ENCODE data around the gene CASD1. TPM values are rescaled to one million over a fixed set of nuclear protein-coding genes. Genes with fewer than 3 reads are reported as not detected.

CASD1 gene
- total and polyA plus RNA-seq, 7 donors: 9.2 to 20.1 (median 12.0) TPM

DNA sequence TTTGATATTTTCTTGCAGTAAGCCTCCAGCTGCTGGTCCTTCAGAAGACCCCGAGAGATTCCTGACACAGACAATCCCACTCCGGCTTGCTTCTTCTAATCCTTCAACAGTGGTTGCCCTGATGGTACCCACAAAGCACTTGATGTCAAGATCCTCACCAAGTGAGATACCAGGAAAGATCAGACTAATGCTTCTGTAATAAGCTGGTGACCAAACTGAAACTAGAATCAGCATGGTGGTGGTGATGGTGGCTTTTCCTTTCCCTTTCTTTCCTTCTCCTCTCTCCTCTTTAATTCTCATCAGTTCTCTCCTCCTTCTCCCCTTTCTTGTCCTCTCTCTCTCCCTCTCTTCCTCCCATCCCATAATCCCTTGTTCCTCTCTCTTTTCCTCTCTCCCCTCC lies 25.8 kb upstream of the CASD1 start:
- no peak for DNase-seq
- 84 to 93% (median 89%) methylated on average over 2 of the region's 2 CpGs for WGBS, 3 donors
- no peak overlapping the region for H3K4me3 ChIP-seq
- H3K36me3 ChIP-seq (ENCODE audit: insufficient read depth in 1 of 2, low read depth in 1 of 2): no peaks in the 10 kb centered on the region
- H3K4me1 ChIP-seq: no peaks in the 10 kb centered on the region
- intact Hi-C loops (cut with DNase I): no loop called here
- no peak for ATAC-seq
- no peak overlapping the region for H3K27ac ChIP-seq
- TF ChIP-seq, protein P1, sequence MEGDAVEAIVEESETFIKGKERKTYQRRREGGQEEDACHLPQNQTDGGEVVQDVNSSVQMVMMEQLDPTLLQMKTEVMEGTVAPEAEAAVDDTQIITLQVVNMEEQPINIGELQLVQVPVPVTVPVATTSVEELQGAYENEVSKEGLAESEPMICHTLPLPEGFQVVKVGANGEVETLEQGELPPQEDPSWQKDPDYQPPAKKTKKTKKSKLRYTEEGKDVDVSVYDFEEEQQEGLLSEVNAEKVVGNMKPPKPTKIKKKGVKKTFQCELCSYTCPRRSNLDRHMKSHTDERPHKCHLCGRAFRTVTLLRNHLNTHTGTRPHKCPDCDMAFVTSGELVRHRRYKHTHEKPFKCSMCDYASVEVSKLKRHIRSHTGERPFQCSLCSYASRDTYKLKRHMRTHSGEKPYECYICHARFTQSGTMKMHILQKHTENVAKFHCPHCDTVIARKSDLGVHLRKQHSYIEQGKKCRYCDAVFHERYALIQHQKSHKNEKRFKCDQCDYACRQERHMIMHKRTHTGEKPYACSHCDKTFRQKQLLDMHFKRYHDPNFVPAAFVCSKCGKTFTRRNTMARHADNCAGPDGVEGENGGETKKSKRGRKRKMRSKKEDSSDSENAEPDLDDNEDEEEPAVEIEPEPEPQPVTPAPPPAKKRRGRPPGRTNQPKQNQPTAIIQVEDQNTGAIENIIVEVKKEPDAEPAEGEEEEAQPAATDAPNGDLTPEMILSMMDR (IDR thresholded peaks at IDR 0.05): no peak
- H3K27me3 ChIP-seq (ENCODE audit: insufficient read depth in 3 of 3, low read length in 2 of 3): no peaks in the 10 kb centered on the region
- no peaks in the 10 kb centered on the region for H3K9me3 ChIP-seq

- Histone ChIP-seq H3K36me3 (ENCODE audit: insufficient read depth in 1 of 2, low read depth in 1 of 2) (no peaks in the 10 kb centered on the region), H3K27ac (no peak overlapping the region), H3K9me3 (no peaks in the 10 kb centered on the region), H3K4me3 (no peak overlapping the region), H3K27me3 (ENCODE audit: insufficient read depth in 3 of 3, low read length in 2 of 3) (peaks cover 0 to 3% (median 0%) of the 10 kb centered on the region in 3 donors), H3K4me1 (no peaks in the 10 kb centered on the region)
- no peak for ATAC-seq
- TF ChIP-seq, protein P1 (IDR thresholded peaks at IDR 0.05): no peak
- DNase-seq: no peak
- intact Hi-C loops (cut with DNase I): no loop called here
- 87 to 91% (median 88%) methylated on average over 3 of the region's 3 CpGs for WGBS, 3 donors
Observed at GRCh38 chr7:94486216-94486615, 23.4 kb upstream of the CASD1 start.

GRCh38 chr7:94491410-94491809 lies 18.2 kb upstream of the CASD1 start:
- Histone ChIP-seq H3K4me3 (no peak overlapping the region), H3K27me3 (ENCODE audit: insufficient read depth in 3 of 3, low read length in 2 of 3) (peaks cover 0 to 3% (median 0%) of the 10 kb centered on the region in 3 donors), H3K4me1 (no peaks in the 10 kb centered on the region), H3K9me3 (no peaks in the 10 kb centered on the region), H3K36me3 (ENCODE audit: insufficient read depth in 1 of 2, low read depth in 1 of 2) (no peaks in the 10 kb centered on the region), H3K27ac (no peak overlapping the region)
- TF ChIP-seq, protein P1 (IDR thresholded peaks at IDR 0.05): no peak
- DNase-seq: no peak
- intact Hi-C loops (cut with DNase I): no loop called here
- ATAC-seq: no peak
- WGBS, 3 donors: 69 to 76% (median 73%) methylated on average over 3 of the region's 3 CpGs

- 81 to 85% (median 84%) methylated on average over 2 of the region's 2 CpGs for WGBS, 3 donors
- no peak overlapping the region for H3K4me3 ChIP-seq
- no peaks in the 10 kb centered on the region for H3K9me3 ChIP-seq
- ATAC-seq (no peak), DNase-seq (no peak)
- TF ChIP-seq, protein P1 (IDR thresholded peaks at IDR 0.05): no peak
- H3K4me1 ChIP-seq: no peaks in the 10 kb centered on the region
- no peak overlapping the region for H3K27ac ChIP-seq
- no peaks in the 10 kb centered on the region for H3K36me3 ChIP-seq (ENCODE audit: insufficient read depth in 1 of 2, low read depth in 1 of 2)
- intact Hi-C loops (cut with DNase I): no loop called here
- peaks cover 0 to 3% (median 2%) of the 10 kb centered on the region in 3 donors for H3K27me3 ChIP-seq (ENCODE audit: insufficient read depth in 3 of 3, low read length in 2 of 3)
Observed at GRCh38 chr7:94492601-94493000, 17.0 kb upstream of the CASD1 start.
